AG10803 (cell line): Measurements from ENCODE around the gene CDC42EP2.

Experiments used
- DNase-seq: peaks from one replicate; pipeline ENCODE4 v3.0.0; 2010; ENCODE audit warnings: low read depth
- H3K4me3 ChIP-seq: 2 replicates; pipeline ENCODE4 v1.5.1; 2011; ENCODE audit warnings: mild to moderate bottlenecking, low read length, control low read depth
- TF ChIP-seq, protein P1 (sequence below): conservative IDR thresholded peaks from 2 replicates; pipeline ENCODE4 v1.5.1; 2011; ENCODE audit warnings: mild to moderate bottlenecking, low read length, control low read depth, inconsistent platforms

The CDC42EP2 gene

DNA sequence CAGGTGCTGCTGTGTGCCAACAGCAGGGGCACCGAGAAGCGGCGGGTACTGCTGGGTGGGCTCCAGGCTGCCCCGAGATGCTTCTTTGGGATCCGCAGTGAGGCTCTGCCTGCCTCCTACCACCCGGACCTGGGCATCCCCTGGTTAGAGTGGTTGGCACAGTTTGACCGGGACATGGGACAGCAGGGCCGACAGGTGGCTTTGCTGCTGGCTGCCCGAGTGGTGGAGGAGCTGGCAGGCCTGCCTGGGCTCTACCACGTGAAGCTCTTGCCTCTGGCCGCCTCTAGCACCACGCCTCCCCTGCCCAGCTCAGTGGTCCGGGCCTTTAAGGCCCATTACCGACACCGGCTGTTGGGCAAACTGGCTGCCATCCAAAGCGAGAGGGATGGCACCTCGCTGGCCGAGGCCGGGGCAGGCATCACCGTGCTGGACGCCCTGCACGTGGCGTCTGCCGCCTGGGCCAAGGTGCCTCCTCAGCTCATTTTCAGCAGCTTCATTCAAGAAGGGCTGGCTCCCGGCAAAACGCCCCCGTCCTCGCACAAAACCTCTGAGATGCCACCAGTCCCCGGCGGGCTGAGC is 41.8 kb downstream of the CDC42EP2 start:
- DNase-seq: no peak
- TF ChIP-seq, protein P1, sequence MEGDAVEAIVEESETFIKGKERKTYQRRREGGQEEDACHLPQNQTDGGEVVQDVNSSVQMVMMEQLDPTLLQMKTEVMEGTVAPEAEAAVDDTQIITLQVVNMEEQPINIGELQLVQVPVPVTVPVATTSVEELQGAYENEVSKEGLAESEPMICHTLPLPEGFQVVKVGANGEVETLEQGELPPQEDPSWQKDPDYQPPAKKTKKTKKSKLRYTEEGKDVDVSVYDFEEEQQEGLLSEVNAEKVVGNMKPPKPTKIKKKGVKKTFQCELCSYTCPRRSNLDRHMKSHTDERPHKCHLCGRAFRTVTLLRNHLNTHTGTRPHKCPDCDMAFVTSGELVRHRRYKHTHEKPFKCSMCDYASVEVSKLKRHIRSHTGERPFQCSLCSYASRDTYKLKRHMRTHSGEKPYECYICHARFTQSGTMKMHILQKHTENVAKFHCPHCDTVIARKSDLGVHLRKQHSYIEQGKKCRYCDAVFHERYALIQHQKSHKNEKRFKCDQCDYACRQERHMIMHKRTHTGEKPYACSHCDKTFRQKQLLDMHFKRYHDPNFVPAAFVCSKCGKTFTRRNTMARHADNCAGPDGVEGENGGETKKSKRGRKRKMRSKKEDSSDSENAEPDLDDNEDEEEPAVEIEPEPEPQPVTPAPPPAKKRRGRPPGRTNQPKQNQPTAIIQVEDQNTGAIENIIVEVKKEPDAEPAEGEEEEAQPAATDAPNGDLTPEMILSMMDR: no peak
- no peak overlapping the region for H3K4me3 ChIP-seq

DNA sequence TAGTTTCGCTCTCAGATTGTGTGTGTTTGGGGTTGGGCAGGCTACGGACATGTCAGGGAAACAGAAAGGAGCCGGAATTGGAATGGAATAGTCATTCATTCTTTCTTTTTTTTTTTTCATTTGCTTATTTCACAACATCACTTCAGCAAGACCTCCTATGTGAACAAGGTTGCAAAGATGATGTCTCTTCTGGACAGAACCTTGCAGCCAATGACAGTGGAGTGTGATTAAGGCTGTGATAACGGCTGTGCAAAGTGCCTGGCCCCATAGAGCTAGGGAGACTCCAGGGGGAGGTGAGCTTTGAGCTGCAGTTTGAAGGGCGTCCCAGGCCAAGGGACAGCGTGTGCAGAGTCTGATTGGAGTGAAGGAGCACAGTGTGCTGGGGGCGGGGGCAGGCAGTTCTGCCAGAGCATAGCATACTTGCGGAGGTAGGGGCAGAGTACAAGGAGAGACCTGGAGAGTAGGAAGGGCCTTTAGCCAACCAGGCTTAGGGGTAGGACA is 43.2 kb downstream of the CDC42EP2 start:
- TF ChIP-seq, protein P1: no peak
- no peak overlapping the region for H3K4me3 ChIP-seq
- no peak for DNase-seq

DNA sequence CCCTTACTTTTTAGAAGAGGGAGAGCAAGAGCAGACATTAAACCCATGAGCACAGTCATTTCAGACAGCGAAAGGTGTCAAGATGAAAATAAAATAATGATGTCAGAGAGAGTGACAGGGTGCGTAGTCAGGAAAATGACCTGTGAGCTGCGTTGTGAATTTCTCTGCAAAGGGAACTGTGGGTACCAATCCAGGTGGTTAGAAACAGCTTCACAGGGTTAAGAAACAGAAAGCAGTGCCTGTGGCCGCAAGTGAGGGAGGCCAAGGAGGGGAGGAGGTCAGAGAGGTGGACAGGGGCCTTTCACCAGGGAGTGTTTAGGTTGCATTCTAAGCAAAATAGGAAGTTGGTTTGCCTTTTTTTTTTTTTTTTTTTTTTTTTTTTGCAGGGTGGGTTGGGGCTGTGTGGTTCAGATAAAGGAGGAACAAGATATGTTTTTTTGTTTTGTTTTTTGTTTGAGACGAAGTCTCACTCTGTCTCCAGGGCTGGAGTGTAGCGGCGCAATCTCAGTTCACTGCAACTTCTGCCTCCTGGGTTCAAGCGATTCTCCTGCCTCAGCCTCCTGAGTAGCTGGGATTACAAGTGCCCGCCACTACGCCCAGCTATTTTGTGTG is 47.8 kb downstream of the CDC42EP2 start:
- TF ChIP-seq, protein P1: no peak
- DNase-seq: no peak
- H3K4me3 ChIP-seq: no peak overlapping the region

DNA sequence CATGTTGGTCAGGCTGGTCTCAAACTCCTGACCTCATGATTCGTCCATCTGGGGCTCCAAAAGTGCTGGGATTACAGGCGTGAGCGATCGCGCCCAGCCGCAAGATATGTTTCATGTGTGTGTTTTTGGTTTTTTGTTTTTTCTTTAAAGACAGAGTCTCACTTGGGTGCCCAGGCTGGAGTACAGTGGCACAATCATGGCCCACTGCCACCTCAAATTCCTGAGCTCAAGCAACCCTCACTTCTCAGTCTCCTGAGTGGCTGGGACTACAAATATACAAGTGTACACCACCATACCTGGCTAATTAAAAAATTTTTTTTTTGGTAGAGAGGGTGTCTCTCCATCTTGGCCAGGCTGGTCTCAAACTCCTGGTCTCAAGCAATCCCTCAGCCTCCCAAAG is 48.3 kb downstream of the CDC42EP2 start:
- TF ChIP-seq, protein P1: no peak
- no peak overlapping the region for H3K4me3 ChIP-seq
- no peak for DNase-seq

DNA sequence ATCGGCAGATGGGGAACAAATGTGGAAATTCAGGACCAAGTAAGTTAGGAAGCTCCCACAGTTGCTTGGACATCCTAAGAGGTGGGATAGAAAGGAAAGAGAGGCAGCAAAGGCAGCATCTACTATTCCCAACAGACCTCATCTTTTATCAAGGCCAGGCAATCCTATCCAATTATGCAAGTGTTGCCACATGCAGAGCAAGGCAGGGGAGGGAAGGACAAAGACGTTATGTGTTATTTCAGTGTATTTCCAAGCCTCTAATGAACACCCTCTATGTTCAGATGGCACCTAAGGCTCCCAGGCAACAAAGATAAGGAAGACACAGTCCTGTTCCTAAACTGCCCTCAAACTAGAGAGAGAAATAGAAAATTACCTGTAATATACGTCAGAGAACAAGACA is 49.1 kb downstream of the CDC42EP2 start:
- DNase-seq: no peak
- TF ChIP-seq, protein P1: no peak
- no peak overlapping the region for H3K4me3 ChIP-seq

DNA sequence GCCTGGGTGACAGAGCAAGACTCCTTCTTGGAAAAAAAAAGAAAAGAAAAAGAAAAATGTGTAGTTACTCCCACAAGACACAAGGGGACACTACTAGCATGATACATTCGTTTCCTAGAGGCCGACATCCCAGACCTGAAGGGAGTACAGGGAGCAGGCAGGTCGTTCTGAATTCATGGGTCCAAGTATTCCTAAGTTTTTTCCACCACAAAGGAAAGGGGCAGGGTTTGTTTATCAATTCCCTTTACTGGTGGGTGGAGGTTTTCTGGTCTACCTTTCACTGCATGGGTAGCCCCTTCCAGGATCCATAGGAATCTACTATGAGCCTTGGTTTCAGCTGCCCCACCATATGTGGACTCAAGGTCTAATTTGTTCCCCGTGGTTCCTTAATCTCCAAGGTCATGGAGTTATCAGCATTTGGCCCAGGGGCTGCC is 51.7 kb downstream of the CDC42EP2 start:
- TF ChIP-seq, protein P1: peak; percentile 84
- no peak overlapping the region for H3K4me3 ChIP-seq
- DNase-seq: peak; percentile 85

DNA sequence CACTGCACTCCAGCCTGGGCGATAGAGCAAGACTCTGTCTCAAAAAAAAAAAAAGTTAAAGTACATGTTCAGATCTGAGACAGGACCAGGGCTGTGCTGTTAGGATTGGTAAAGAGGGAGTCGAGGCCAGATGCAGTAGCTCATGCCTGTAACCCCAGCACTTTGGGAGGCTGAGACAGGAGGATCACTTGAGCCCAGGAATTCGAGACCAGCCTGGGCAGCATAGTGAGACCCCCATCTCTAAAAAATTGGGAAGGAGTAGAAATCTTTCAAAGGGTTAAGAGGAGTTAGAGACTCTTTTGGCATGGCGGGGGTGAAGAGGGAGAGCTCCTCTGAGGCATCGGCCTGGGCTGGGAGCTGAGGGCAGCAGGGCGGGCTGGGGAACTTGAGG is 56.0 kb downstream of the CDC42EP2 start:
- DNase-seq: no peak
- no peak overlapping the region for H3K4me3 ChIP-seq
- TF ChIP-seq, protein P1: no peak
